ENCODE data around the gene CACNA1S. TPM values are rescaled to one million over a fixed set of nuclear protein-coding genes. Genes with fewer than 3 reads are reported as not detected.

The CACNA1S gene
- total and polyA plus RNA-seq, 2 of the 8 experiments (the other 6 are each of a cell fraction or from before 2014, with no cell fraction given): 0.06 TPM; not detected in 1

DNA sequence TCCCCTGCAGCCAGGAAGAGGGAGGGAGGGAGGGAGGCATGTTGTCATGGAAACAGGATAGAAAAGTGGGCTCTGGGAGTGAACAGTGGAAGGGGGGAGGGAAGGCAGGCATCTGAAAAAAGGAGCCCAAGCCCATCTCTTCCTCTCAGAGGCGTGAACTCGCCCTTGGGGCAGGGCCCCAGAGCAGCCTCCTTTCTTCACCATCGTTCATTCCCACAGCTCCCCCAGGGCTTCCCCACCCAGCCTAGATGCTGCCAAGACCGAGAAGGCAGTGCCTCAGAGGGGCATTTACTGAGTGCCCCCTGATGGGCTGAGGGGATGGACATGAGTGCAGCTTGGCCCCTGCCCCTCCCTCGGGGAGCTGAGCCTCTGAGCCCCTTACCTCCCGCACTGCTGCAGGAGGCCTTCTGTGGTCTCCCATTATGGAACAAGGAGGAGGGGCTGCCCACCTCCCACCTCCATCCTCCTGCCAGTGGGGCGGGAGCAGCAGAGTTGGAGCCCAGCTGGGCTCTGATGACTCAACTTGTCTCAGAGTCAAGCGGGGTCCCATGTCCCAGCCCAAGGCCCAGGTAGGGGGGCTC lies 49.6 kb downstream of the CACNA1S start:
- DNase-seq (ENCODE audit: low read depth in 1 of 2, low spot score in 2 of 2) (no peak), FAIRE-seq (no peak)
- Histone ChIP-seq H3K4ac (replicated peaks; ENCODE audit: insufficient read length, low read depth, low read length) (peak overlapping the region; percentile 40), H3K79me1 (ENCODE audit: low read depth, low read length) (no peaks in the 10 kb centered on the region), H2BK12ac (ENCODE audit: low read depth, low read length) (no peak overlapping the region), H3K14ac (ENCODE audit: insufficient read length) (no peak overlapping the region), H2BK20ac (ENCODE audit: low read length) (no peak overlapping the region), H2AK5ac (ENCODE audit: low read depth, low read length) (no peak overlapping the region), H2BK5ac (ENCODE audit: low read depth, low read length) (peak overlapping the region; percentile 21; the same call in 1 of the 2 replicates), H3K79me2 (ENCODE audit: control insufficient read depth in 1 of 2, insufficient read depth in 2 of 2, low read length in 2 of 2) (no peaks in the 10 kb centered on the region), H3K4me1 (replicated peaks in 1 of 4; ENCODE audit: control insufficient read depth in 3 of 4, insufficient read depth in 4 of 4, low read length in 3 of 4) (peaks cover 0 to 18% (median 10%) of the 10 kb centered on the region in 4 experiments; a peak in 6 of 7 replicates), H3K27ac (ENCODE audit: low read depth, low read length) (no peak overlapping the region), H2BK15ac (ENCODE audit: low read length) (0 out of 2 replicates have a peak overlapping the region, but pooled peaks have one; percentile 72), H3K23me2 (ENCODE audit: low read depth, low read length) (no peaks in the 10 kb centered on the region), H3K36me3 (ENCODE audit: control insufficient read depth in 2 of 4, insufficient read depth in 4 of 4, low read length in 3 of 4) (no peaks in the 10 kb centered on the region), H4K20me1 (replicated peaks in 1 of 2; ENCODE audit: control insufficient read depth in 1 of 2, insufficient read depth in 2 of 2, low read length in 2 of 2) (no peaks in the 10 kb centered on the region), H3K4me3 (ENCODE audit: extremely low read depth in 1 of 4, insufficient read depth in 2 of 4, low read depth in 3 of 4, low read length in 4 of 4) (no peak overlapping the region), H3K23ac (ENCODE audit: insufficient read length) (no peak overlapping the region), H4K91ac (replicated peaks; ENCODE audit: insufficient read length, low read length) (no peak overlapping the region), H3K9ac (replicated peaks in 1 of 4; ENCODE audit: extremely low read depth in 1 of 4, low read depth in 3 of 4, low read length in 3 of 4) (no peak overlapping the region), H3K56ac (replicated peaks; ENCODE audit: insufficient read length, low read depth, low read length) (no peak overlapping the region), H3K4me2 (ENCODE audit: insufficient read depth in 1 of 2, low read depth in 2 of 2, low read length in 2 of 2) (peak overlapping the region in 1 of 2 experiments; percentile 13; a peak in 1 of 4 replicates), H3K9me3 (ENCODE audit: insufficient read depth in 2 of 2, low read depth in 1 of 2, low read length in 1 of 2) (no peaks in the 10 kb centered on the region), H3K27me3 (replicated peaks in 1 of 4; ENCODE audit: control insufficient read depth in 3 of 4, extremely low read depth in 1 of 4, insufficient read depth in 3 of 4, low read length in 3 of 4) (no peaks in the 10 kb centered on the region), H4K5ac (ENCODE audit: insufficient read length, low read depth, low read length) (no peak overlapping the region), H4K8ac (ENCODE audit: extremely low read depth, insufficient read depth, low read length) (no peak overlapping the region), H2BK120ac (replicated peaks; ENCODE audit: low read depth, low read length) (no peak overlapping the region), H2AFZ (ENCODE audit: low read length) (no peak overlapping the region), H3K18ac (ENCODE audit: extremely low read depth, low read length) (no peak overlapping the region)
- TF ChIP-seq RNF2 (IDR thresholded peaks at IDR 0.05; ENCODE audit: borderline replicate concordance, low read depth, low read length, missing control alignments, poor library complexity, severe bottlenecking): no peak
- TF ChIP-seq CBX8 (IDR thresholded peaks at IDR 0.05; ENCODE audit: borderline replicate concordance, low read depth, low read length): no peak
- TF ChIP-seq HDAC6 (IDR thresholded peaks at IDR 0.05; ENCODE audit: low read depth, low read length): no peak
- no peak for TF ChIP-seq JUND (IDR thresholded peaks at IDR 0.05; ENCODE audit: low read length)
- TF ChIP-seq KDM1A (IDR thresholded peaks at IDR 0.05; ENCODE audit: borderline replicate concordance, low read length): no peak
- TF ChIP-seq CHD2 (IDR thresholded peaks at IDR 0.05; ENCODE audit: low read length): no peak
- no peak for TF ChIP-seq TAF7 (optimal IDR thresholded peaks at IDR 0.05; ENCODE audit: borderline replicate concordance, low read depth, low read length)
- no peak for TF ChIP-seq TBP (IDR thresholded peaks at IDR 0.05; ENCODE audit: low read depth, low read length)
- no peak for TF ChIP-seq SRF (IDR thresholded peaks at IDR 0.05; ENCODE audit: low read depth, low read length)
- no peak for TF ChIP-seq SUZ12 (IDR thresholded peaks at IDR 0.05; ENCODE audit: low read length)
- no peak for TF ChIP-seq NRF1 (IDR thresholded peaks at IDR 0.05; ENCODE audit: low read depth, low read length)
- TF ChIP-seq BCL11A (IDR thresholded peaks at IDR 0.05; ENCODE audit: low read depth in 2 of 2, low read length in 2 of 2): no peak
- POLR2A ChIA-PET (ENCODE audit: partially characterized antibody): no interaction called here
- CTCF ChIA-PET (ENCODE audit: partially characterized antibody): interaction anchor here (0.6 to 3.9 kb wide), 6 partner anchors 15 to 91 kb away, joined by 3 to 17 read pairs (median 4); no protein-coding TSS in a partner anchor
- WGBS, 2 experiments (ENCODE audit: extremely low coverage in 1 of 2, insufficient coverage in 1 of 2, insufficient read length in 1 of 2, insufficient replicate concordance in 2 of 2, low coverage in 1 of 2, low lambda C conversion rate in 2 of 2, missing lambda C conversion rate in 1 of 2): 68% methylated on average over 6 of the region's 8 CpGs; no CpG with 5 or more reads in 1 of the 2 experiments

All from H1 (cell line).